Kidney (tissue), 14 donors: Measurements from ENCODE around the gene RADIL. TPM values are rescaled to one million over a fixed set of nuclear protein-coding genes. Genes with fewer than 3 reads are reported as not detected.

Source experiments
- DNase-seq, 5 donors: peaks; one replicate each; pipeline ENCODE4 v3.0.0-alpha.2; 2013 to 2020
- FAIRE-seq: peaks from 2 replicates; lab custom pipeline; 2012; peaks lifted over from hg19 to GRCh38; lab: Jason Lieb, UNC
- H3K27ac ChIP-seq, 2 donors: one replicate each; pipeline ENCODE4 v1.7.0; 2013; ENCODE audit warnings: low read depth in 2 of 2, low read length in 2 of 2, inconsistent platforms in 1 of 2
- H3K27me3 ChIP-seq: one replicate; pipeline ENCODE4 v1.7.1; 2013; ENCODE audit warnings: low read length, inconsistent platforms; ENCODE audit not compliant: control insufficient read depth, insufficient read depth
- H3K36me3 ChIP-seq, 3 donors: one replicate each; pipeline versions ENCODE4 v1.7.0 to v1.7.1; 2013; ENCODE audit warnings: low read length in 3 of 3, control low read depth in 1 of 3, inconsistent platforms in 1 of 3; ENCODE audit not compliant: insufficient read depth in 3 of 3, control insufficient read depth in 2 of 3
- H3K4me1 ChIP-seq, 3 donors: one replicate each; pipeline versions ENCODE4 v1.7.0 to v1.7.1; 2013; ENCODE audit warnings: low read length in 3 of 3, inconsistent platforms in 1 of 3, low read depth in 1 of 3; ENCODE audit not compliant: control insufficient read depth in 2 of 3, insufficient read depth in 2 of 3
- H3K4me3 ChIP-seq, 3 donors: one replicate each; pipeline versions ENCODE4 v1.7.0 to v1.8.1; 2013; ENCODE audit warnings: low read length in 3 of 3, control low read depth in 1 of 3, inconsistent platforms in 1 of 3
- H3K9ac ChIP-seq, 3 donors: one replicate each; pipeline versions ENCODE4 v1.7.0 to v1.7.1; 2013; ENCODE audit warnings: low read length in 3 of 3, control low read depth in 1 of 3, inconsistent platforms in 1 of 3
- H3K9me3 ChIP-seq, 3 donors: one replicate each; pipeline versions ENCODE4 v1.7.0 to v1.7.1; 2013; ENCODE audit warnings: low read length in 3 of 3, control low read depth in 1 of 3, inconsistent platforms in 1 of 3; ENCODE audit not compliant: control insufficient read depth in 2 of 3, insufficient read depth in 1 of 3
- CTCF ChIP-seq: IDR thresholded peaks from 3 replicates; pipeline ENCODE4 v1.5.1; 2012; ENCODE audit warnings: mild to moderate bottlenecking, moderate library complexity, borderline replicate concordance; ENCODE audit not compliant: insufficient read depth; ENCODE audit errors: extremely low read depth
- intact Hi-C: fragments of 100-400 bp; cut with DNase I; formaldehyde crosslinking; loops from one replicate; pipeline ENCODE4 v1.11.1; 2022
- polyA plus RNA-seq: library from polyadenylated mRNA; stranded (reverse); fragments of 350-450 nt; fragmentation: Illumina TruSeq; extraction: RNeasy Lipid Tissue Mini Kit (QIAGEN cat#74804); gene quantifications from one replicate; pipeline ENCODE4 v1.2.3, GENCODE V29; 2014; ENCODE audit warnings: low read depth, low replicate concordance; ENCODE audit not compliant: insufficient read depth
- total RNA-seq: library from RNA; stranded (reverse); fragmentation: NEBNext Ultra II Directional; extraction: Animal tissue kit (Norgen Biotek cat#: 25700); gene quantifications from one replicate; pipeline ENCODE4 v1.2.1, GENCODE V29; 2021
- donor health status: control.
- donor health status: control.
- donor health status: control.
- donor health status: control.
- donor health status: control.
- donor health status: DM: yes; HTN: yes; CAD: no.
- donor health status: Normal renal cell carcinoma (clear cell type).

Gene RADIL
- total and polyA plus RNA-seq, 2 donors from 2014 or later = 1.0 to 1.7 TPM

GRCh38 chr7:4928445-4928844, 44.9 kb upstream of the RADIL start:
- Histone ChIP-seq H3K9me3 (no peaks in the 10 kb centered on the region), H3K9ac (no peak overlapping the region), H3K27me3 (no peaks in the 10 kb centered on the region), H3K27ac (no peak overlapping the region), H3K4me3 (no peak overlapping the region), H3K36me3 (no peaks in the 10 kb centered on the region), H3K4me1 (no peaks in the 10 kb centered on the region)
- FAIRE-seq (no peak), DNase-seq (no peak)
- no peak for TF ChIP-seq CTCF
- intact Hi-C loops = no loop called here

GRCh38 chr7:4919969-4920766, 36.7 kb upstream of the RADIL start:
- intact Hi-C loops = no loop called here
- Histone ChIP-seq H3K36me3 (no peaks in the 10 kb centered on the region), H3K27ac (no peak overlapping the region), H3K27me3 (no peaks in the 10 kb centered on the region), H3K4me1 (no peaks in the 10 kb centered on the region), H3K9ac (no peak overlapping the region), H3K9me3 (peaks cover 0 to 2% (median 0%) of the 10 kb centered on the region in 3 donors), H3K4me3 (no peak overlapping the region)
- TF ChIP-seq CTCF = no peak
- DNase-seq (no peak), FAIRE-seq (no peak)

- no peaks in the 10 kb centered on the region for H3K27me3 ChIP-seq
- H3K9ac ChIP-seq = no peak overlapping the region
- no peak for TF ChIP-seq CTCF
- H3K4me3 ChIP-seq = no peak overlapping the region
- H3K36me3 ChIP-seq = no peaks in the 10 kb centered on the region
- intact Hi-C loops = no loop called here
- peaks cover 0 to 2% (median 0%) of the 10 kb centered on the region in 3 donors for H3K9me3 ChIP-seq
- no peak for DNase-seq
- no peak for FAIRE-seq
- no peak overlapping the region for H3K27ac ChIP-seq
- H3K4me1 ChIP-seq = no peaks in the 10 kb centered on the region
Measured at GRCh38 chr7:4916113-4916512, 32.6 kb upstream of the RADIL start.
